NCI-H1092 (cell line): ENCODE results near the gene ZC3H8.

Experiments
- DNase-seq: peaks from one replicate; lab custom pipeline; 2025; lab: John Stamatoyannopoulos, UW

ZC3H8 gene

GRCh38 chr2:112195167-112195766, 59.6 kb downstream of the ZC3H8 start:
- DNase-seq: no peak

- no peak for DNase-seq
Measured at GRCh38 chr2:112194482-112194881, 60.4 kb downstream of the ZC3H8 start.

- no peak for DNase-seq
Measured at GRCh38 chr2:112194028-112194427, 60.8 kb downstream of the ZC3H8 start.

GRCh38 chr2:112189001-112189556, 65.8 kb downstream of the ZC3H8 start:
- no peak for DNase-seq

GRCh38 chr2:112187805-112188596, 66.8 kb downstream of the ZC3H8 start:
- DNase-seq: no peak

GRCh38 chr2:112187046-112187715, 67.7 kb downstream of the ZC3H8 start:
- no peak for DNase-seq

GRCh38 chr2:112185131-112185530, 69.7 kb downstream of the ZC3H8 start:
- no peak for DNase-seq

GRCh38 chr2:112184121-112184520, 70.7 kb downstream of the ZC3H8 start:
- no peak for DNase-seq

GRCh38 chr2:112183327-112184025, 71.4 kb downstream of the ZC3H8 start:
- no peak for DNase-seq

- peak; percentile 32 for DNase-seq
Measured at GRCh38 chr2:112182581-112183034, 72.2 kb downstream of the ZC3H8 start.

GRCh38 chr2:112181571-112182290, 73.1 kb downstream of the ZC3H8 start:
- peak; percentile 13 for DNase-seq

- no peak for DNase-seq
Measured at GRCh38 chr2:112175958-112176573, 78.8 kb downstream of the ZC3H8 start.

GRCh38 chr2:112175333-112175732, 79.5 kb downstream of the ZC3H8 start:
- DNase-seq: no peak

- no peak for DNase-seq
Measured at GRCh38 chr2:112174383-112174782, 80.5 kb downstream of the ZC3H8 start.

- DNase-seq: no peak
Measured at GRCh38 chr2:112173646-112174319, 81.1 kb downstream of the ZC3H8 start.

- no peak for DNase-seq
Measured at GRCh38 chr2:112170495-112170894, 84.3 kb downstream of the ZC3H8 start.

GRCh38 chr2:112168422-112169124, 86.3 kb downstream of the ZC3H8 start:
- no peak for DNase-seq

- no peak for DNase-seq
Measured at GRCh38 chr2:112166806-112167499, 87.9 kb downstream of the ZC3H8 start.

- DNase-seq: no peak
Measured at GRCh38 chr2:112165296-112165695, 89.5 kb downstream of the ZC3H8 start.
